WTC11 (cell line): ENCODE results near the gene ADI1. TPM values are rescaled to one million over a fixed set of nuclear protein-coding genes. Genes with fewer than 3 reads are reported as not detected.

Experiments used
- ATAC-seq: fragments of 200-7000 bp; cut with Tn5 transposase; 2 replicates; pipeline ENCODE4 v1.10.0; 2021; ENCODE audit warnings: mild to moderate bottlenecking, moderate library complexity
- CTCF ChIA-PET: fragments of 300-600 bp; sonication (Branson Sonifier 250); formaldehyde crosslinking; loops from one replicate; lab custom pipeline; 2021; ENCODE audit warnings: antibody characterized with exemption; lab: Charles Lee
- POLR2A ChIA-PET: fragments of 350-600 bp; sonication (Branson Sonifier 250); formaldehyde crosslinking; loops from one replicate; lab custom pipeline; 2021; ENCODE audit warnings: antibody characterized with exemption; lab: Charles Lee
- DNase-seq: peaks from one replicate; pipeline ENCODE4 v3.0.0; 2021; ENCODE audit warnings: low spot score
- H3K27ac Mint-ChIP-seq: 2 replicates; pipeline ENCODE4 v1.8.0; 2021; ENCODE audit warnings: mixed read lengths
- H3K27me3 Mint-ChIP-seq: 2 replicates; pipeline ENCODE4 v1.8.0; 2021; ENCODE audit warnings: low read depth, mild to moderate bottlenecking, moderate library complexity, mixed read lengths
- H3K36me3 Mint-ChIP-seq: 2 replicates; pipeline ENCODE4 v1.8.0; 2021; ENCODE audit warnings: mixed read lengths
- H3K4me1 Mint-ChIP-seq: 2 replicates; pipeline ENCODE4 v1.8.0; 2022; ENCODE audit warnings: mixed read lengths
- H3K4me3 Mint-ChIP-seq: 2 replicates; pipeline ENCODE4 v1.8.0; 2021; ENCODE audit warnings: mild to moderate bottlenecking, moderate library complexity, mixed read lengths
- H3K9me3 Mint-ChIP-seq: 2 replicates; pipeline ENCODE4 v1.8.0; 2021; ENCODE audit warnings: mixed read lengths
- AFF4 ChIP-seq: sonication (generic); formaldehyde crosslinking; IDR thresholded peaks from 2 replicates; pipeline ENCODE4 v1.8.1; 2023; ENCODE audit warnings: mild to moderate bottlenecking, missing genetic modification reagents, borderline replicate concordance
- ARID4B ChIP-seq: sonication (generic); formaldehyde crosslinking; IDR thresholded peaks from 2 replicates; pipeline ENCODE4 v1.8.0; 2023; ENCODE audit warnings: missing genetic modification reagents, mild to moderate bottlenecking, borderline replicate concordance
- CREM ChIP-seq: sonication (generic); formaldehyde crosslinking; IDR thresholded peaks from 2 replicates; pipeline ENCODE4 v1.8.1; 2022; ENCODE audit warnings: mild to moderate bottlenecking, missing genetic modification reagents, moderate library complexity
- CTCF ChIP-seq: fragments of 200-600 bp; IDR thresholded peaks from 2 replicates; pipeline ENCODE4 v1.8.0; 2022; ENCODE audit warnings: antibody characterized with exemption
- FOXP4 ChIP-seq: sonication (generic); formaldehyde crosslinking; IDR thresholded peaks from 2 replicates; pipeline ENCODE4 v1.8.0; 2022; ENCODE audit warnings: mild to moderate bottlenecking, missing genetic modification reagents
- IRF1 ChIP-seq: sonication (generic); formaldehyde crosslinking; IDR thresholded peaks from 2 replicates; pipeline ENCODE4 v1.8.0; 2023; ENCODE audit warnings: missing genetic modification reagents
- USF2 ChIP-seq: sonication (generic); formaldehyde crosslinking; IDR thresholded peaks from 2 replicates; pipeline ENCODE4 v1.8.1; 2023; ENCODE audit warnings: mild to moderate bottlenecking, missing genetic modification reagents, moderate library complexity
- ZNF219 ChIP-seq: sonication (generic); formaldehyde crosslinking; IDR thresholded peaks from 2 replicates; pipeline ENCODE4 v1.8.0; 2023; ENCODE audit warnings: missing genetic modification reagents, mild to moderate bottlenecking, borderline replicate concordance
- ZNF281 ChIP-seq: sonication (generic); formaldehyde crosslinking; IDR thresholded peaks from 2 replicates; pipeline ENCODE4 v1.8.0; 2023; ENCODE audit warnings: mild to moderate bottlenecking, missing genetic modification reagents
- ZSCAN18 ChIP-seq: fragments of 250-450 bp; sonication (Bioruptor Pico); IDR thresholded peaks from 2 replicates; pipeline ENCODE4 v2.1.2; 2022; ENCODE audit warnings: mild to moderate bottlenecking, moderate library complexity
- total RNA-seq: library from RNA; stranded (reverse); gene quantifications from 3 replicates; pipeline ENCODE4 v1.2.3, GENCODE V29; 2021

ADI1 gene
- total RNA-seq, 1 experiment from 2014 or later, result 21.4 TPM

- TF ChIP-seq USF2 (CRISPR knock-in tag), result no peak
- TF ChIP-seq ZNF281, result no peak
- no peak for TF ChIP-seq FOXP4
- TF ChIP-seq AFF4 (CRISPR knock-in tag), result no peak
- no peak for TF ChIP-seq ZSCAN18
- TF ChIP-seq CREM (CRISPR knock-in tag), result no peak
- TF ChIP-seq, all 79 proteins: peak for 0
Observed at GRCh38 chr2:3464401-3465005, 54.8 kb downstream of the ADI1 start (continued).

GRCh38 chr2:3463944-3464343 is 55.4 kb downstream of the ADI1 start:
- Mint-ChIP-seq H3K9me3 (no peaks in the 10 kb centered on the region), H3K27ac (peak overlapping the region; percentile 75), H3K27me3 (no peaks in the 10 kb centered on the region; the same call in 1 of the 2 replicates), H3K4me3 (no peak overlapping the region), H3K36me3 (peaks cover 11% of the 10 kb centered on the region), H3K4me1 (peaks cover 26% of the 10 kb centered on the region)
- ChIA-PET CTCF (interaction anchor here (1.1 to 5.1 kb wide), 2 partner anchors 21 to 40 kb away, joined by 3 to 30 read pairs; no protein-coding TSS in a partner anchor), POLR2A (no interaction called here)
- TF ChIP-seq ARID4B (CRISPR knock-in tag) (no peak), ZNF219 (CRISPR knock-in tag) (no peak), FOXP4 (no peak), IRF1 (CRISPR knock-in tag) (no peak), ZSCAN18 (no peak), CTCF (no peak), CREM (CRISPR knock-in tag) (no peak)
- DNase-seq, result no peak
- ATAC-seq, result no peak
